Measurements from ENCODE around the gene KRT71. TPM values are rescaled to one million over a fixed set of nuclear protein-coding genes. Genes with fewer than 3 reads are reported as not detected.
A peak's percentile ranks its signal among the peaks of the same experiment; 100 is the strongest.

Gene KRT71
- not detected for total RNA-seq (2013)
- not detected for polyA plus RNA-seq
- polyA minus RNA-seq = not detected in 2 replicates
- total RNA-seq = 0 to 0.75 (median 0) reads per million in 11 experiments

- H3K36me3 Mint-ChIP-seq = no peaks in the 10 kb centered on the region
- no peak within 1 kb of the TSS for H3K9ac ChIP-seq (ENCODE audit: insufficient read depth, low read length, poor library complexity, severe bottlenecking)
- H3K4me1 ChIP-seq (ENCODE audit: control insufficient read depth in 1 of 2, insufficient read depth in 2 of 2, low read length in 2 of 2) = no peaks in the 10 kb centered on the region
- no peaks in the 10 kb centered on the region for H3K79me2 ChIP-seq (ENCODE audit: insufficient read depth, low read length)
- H3K27me3 ChIP-seq (ENCODE audit: control insufficient read depth in 2 of 2, insufficient read depth in 2 of 2, low read length in 2 of 2) = no peaks in the 10 kb centered on the region
- no peak within 1 kb of the TSS for H3K4me2 ChIP-seq (replicated peaks; ENCODE audit: extremely low read depth, low read length, poor library complexity, severe bottlenecking)
- peaks cover 2 to 10% (median 9%) of the 10 kb centered on the region in 3 donors for H3K27me3 Mint-ChIP-seq (ENCODE audit: low read depth in 3 of 3)
- no peak for DNase-seq
- WGBS (ENCODE audit: insufficient coverage) = 95% methylated on average over 14 of the region's 14 CpGs
- H3K36me3 ChIP-seq (replicated peaks in 1 of 2; ENCODE audit: control insufficient read depth in 1 of 2, insufficient read depth in 2 of 2, low read length in 2 of 2) = no peaks in the 10 kb centered on the region
- no peak within 1 kb of the TSS for H3K27ac ChIP-seq (ENCODE audit: low read depth in 1 of 2, low read length in 2 of 2)
- intact Hi-C loops (cut with micrococcal nuclease) = no loop called here
- H3K27ac Mint-ChIP-seq = peak within 1 kb of the TSS in 1 of 7 donors; percentile 4
- H3K4me1 Mint-ChIP-seq = no peaks in the 10 kb centered on the region
- H2AFZ ChIP-seq (ENCODE audit: insufficient read depth, low read depth, low read length, poor library complexity, severe bottlenecking) = no peak within 1 kb of the TSS
- TF ChIP-seq, protein P1, sequence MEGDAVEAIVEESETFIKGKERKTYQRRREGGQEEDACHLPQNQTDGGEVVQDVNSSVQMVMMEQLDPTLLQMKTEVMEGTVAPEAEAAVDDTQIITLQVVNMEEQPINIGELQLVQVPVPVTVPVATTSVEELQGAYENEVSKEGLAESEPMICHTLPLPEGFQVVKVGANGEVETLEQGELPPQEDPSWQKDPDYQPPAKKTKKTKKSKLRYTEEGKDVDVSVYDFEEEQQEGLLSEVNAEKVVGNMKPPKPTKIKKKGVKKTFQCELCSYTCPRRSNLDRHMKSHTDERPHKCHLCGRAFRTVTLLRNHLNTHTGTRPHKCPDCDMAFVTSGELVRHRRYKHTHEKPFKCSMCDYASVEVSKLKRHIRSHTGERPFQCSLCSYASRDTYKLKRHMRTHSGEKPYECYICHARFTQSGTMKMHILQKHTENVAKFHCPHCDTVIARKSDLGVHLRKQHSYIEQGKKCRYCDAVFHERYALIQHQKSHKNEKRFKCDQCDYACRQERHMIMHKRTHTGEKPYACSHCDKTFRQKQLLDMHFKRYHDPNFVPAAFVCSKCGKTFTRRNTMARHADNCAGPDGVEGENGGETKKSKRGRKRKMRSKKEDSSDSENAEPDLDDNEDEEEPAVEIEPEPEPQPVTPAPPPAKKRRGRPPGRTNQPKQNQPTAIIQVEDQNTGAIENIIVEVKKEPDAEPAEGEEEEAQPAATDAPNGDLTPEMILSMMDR (IDR thresholded peaks at IDR 0.05) = no peak
- H3K4me3 Mint-ChIP-seq = no peak within 1 kb of the TSS
- H3K9me3 Mint-ChIP-seq = peaks cover 0 to 3% (median 0%) of the 10 kb centered on the region in 7 donors
- H3K9me3 ChIP-seq (replicated peaks in 1 of 2; ENCODE audit: control insufficient read depth in 1 of 2, insufficient read depth in 1 of 2, low read length in 2 of 2) = no peaks in the 10 kb centered on the region
- no peak within 1 kb of the TSS for H3K4me3 ChIP-seq (replicated peaks in 1 of 3; ENCODE audit: low read depth in 2 of 3, low read length in 3 of 3)
- no peaks in the 10 kb centered on the region for H4K20me1 ChIP-seq (ENCODE audit: insufficient read depth, low read length)
Observed at GRCh38 chr12:52552681-52553195, at the start of gene KRT71. KRT71 (minus strand) TSS chr12:52553145; CDS start chr12:52553077, 68 bp downstream.

GRCh38 chr12:52602552-52602951 lies 49.6 kb upstream of the KRT71 start:
- no peaks in the 10 kb centered on the region for H3K36me3 Mint-ChIP-seq
- Histone ChIP-seq H3K27ac (ENCODE audit: low read depth in 1 of 2, low read length in 2 of 2) (no peak overlapping the region), H3K79me2 (ENCODE audit: insufficient read depth, low read length) (no peaks in the 10 kb centered on the region), H3K36me3 (replicated peaks in 1 of 2; ENCODE audit: control insufficient read depth in 1 of 2, insufficient read depth in 2 of 2, low read length in 2 of 2) (no peaks in the 10 kb centered on the region), H3K9me3 (replicated peaks in 1 of 2; ENCODE audit: control insufficient read depth in 1 of 2, insufficient read depth in 1 of 2, low read length in 2 of 2) (peaks cover 0 to 5% of the 10 kb centered on the region in 2 donors), H4K20me1 (ENCODE audit: insufficient read depth, low read length) (no peaks in the 10 kb centered on the region), H2AFZ (ENCODE audit: insufficient read depth, low read depth, low read length, poor library complexity, severe bottlenecking) (no peak overlapping the region), H3K4me2 (replicated peaks; ENCODE audit: extremely low read depth, low read length, poor library complexity, severe bottlenecking) (no peak overlapping the region), H3K27me3 (ENCODE audit: control insufficient read depth in 2 of 2, insufficient read depth in 2 of 2, low read length in 2 of 2) (peaks cover 19 to 28% of the 10 kb centered on the region in 2 donors), H3K4me3 (replicated peaks in 1 of 3; ENCODE audit: low read depth in 2 of 3, low read length in 3 of 3) (no peak overlapping the region), H3K4me1 (ENCODE audit: control insufficient read depth in 1 of 2, insufficient read depth in 2 of 2, low read length in 2 of 2) (no peaks in the 10 kb centered on the region), H3K9ac (ENCODE audit: insufficient read depth, low read length, poor library complexity, severe bottlenecking) (no peak overlapping the region)
- no peak overlapping the region for H3K27ac Mint-ChIP-seq
- no peaks in the 10 kb centered on the region for H3K4me1 Mint-ChIP-seq
- H3K4me3 Mint-ChIP-seq = no peak overlapping the region
- H3K27me3 Mint-ChIP-seq (ENCODE audit: low read depth in 3 of 3) = peaks cover 23 to 39% (median 29%) of the 10 kb centered on the region in 3 donors
- peaks cover 0 to 11% (median 5%) of the 10 kb centered on the region in 7 donors for H3K9me3 Mint-ChIP-seq
- TF ChIP-seq, protein P1 (IDR thresholded peaks at IDR 0.05) = no peak
- no peak for DNase-seq
- intact Hi-C loops (cut with micrococcal nuclease) = no loop called here
- 100% methylated on average over 1 of the region's 5 CpGs for WGBS (ENCODE audit: insufficient coverage)
